Stimulated activated CD4-positive, alpha-beta T cell treated with anti-CD3 and anti-CD28 coated beads, TNF-alpha, amount 100 ng/mL, for 1 hour (primary cell): ENCODE measurements around the gene ELAVL3.
"Not testable (repeated sequence)": the region's sequence is repeated elsewhere in the genome, so short reads cannot be mapped to it uniquely, and the experiment has no call there.

Source experiments
- DNase-seq, 3 donors: peaks; one replicate each; pipeline ENCODE4 v3.0.0-alpha.2; 2020; ENCODE audit warnings: low read depth in 3 of 3, low spot score in 1 of 3

The ELAVL3 gene

DNA sequence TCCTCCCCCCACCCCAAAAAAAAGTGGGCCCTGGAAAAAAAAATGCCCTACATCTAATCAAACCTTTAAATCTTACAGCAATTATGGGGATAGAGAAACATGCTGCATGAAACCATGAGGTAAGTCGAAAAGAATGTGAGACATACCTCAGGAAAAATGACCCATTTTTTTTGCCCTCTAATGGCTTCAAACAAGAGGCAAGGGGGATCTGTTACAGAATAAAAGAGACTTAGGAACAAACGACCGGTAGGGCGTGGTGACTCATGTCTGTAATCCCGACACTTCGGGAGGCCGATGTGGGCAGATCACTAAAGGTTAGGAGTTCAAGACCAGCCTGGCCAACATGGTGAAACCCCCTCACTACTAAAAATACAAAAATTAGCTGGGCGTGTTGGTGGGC lies 70.2 kb downstream of the ELAVL3 start:
- no peak for DNase-seq

DNA sequence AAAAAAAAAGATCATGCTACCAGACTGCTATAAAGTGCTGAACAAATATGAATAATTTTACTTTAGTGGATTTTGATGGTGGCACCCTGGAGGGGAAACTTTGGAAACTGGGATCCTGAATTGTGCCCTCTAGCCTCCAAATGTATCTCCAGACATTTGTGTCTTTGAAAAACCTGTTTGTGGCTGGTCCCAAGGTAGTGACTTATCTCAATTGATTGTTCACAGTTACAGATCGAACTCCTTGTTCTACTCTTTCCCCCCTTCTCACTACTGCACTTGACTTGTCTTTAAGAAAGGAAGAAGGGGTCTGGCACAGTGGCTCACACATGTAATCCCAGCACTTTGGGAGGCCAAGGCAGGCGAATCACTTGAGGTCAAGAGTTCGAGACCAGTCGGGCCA lies 72.3 kb downstream of the ELAVL3 start:
- no peak for DNase-seq

DNA sequence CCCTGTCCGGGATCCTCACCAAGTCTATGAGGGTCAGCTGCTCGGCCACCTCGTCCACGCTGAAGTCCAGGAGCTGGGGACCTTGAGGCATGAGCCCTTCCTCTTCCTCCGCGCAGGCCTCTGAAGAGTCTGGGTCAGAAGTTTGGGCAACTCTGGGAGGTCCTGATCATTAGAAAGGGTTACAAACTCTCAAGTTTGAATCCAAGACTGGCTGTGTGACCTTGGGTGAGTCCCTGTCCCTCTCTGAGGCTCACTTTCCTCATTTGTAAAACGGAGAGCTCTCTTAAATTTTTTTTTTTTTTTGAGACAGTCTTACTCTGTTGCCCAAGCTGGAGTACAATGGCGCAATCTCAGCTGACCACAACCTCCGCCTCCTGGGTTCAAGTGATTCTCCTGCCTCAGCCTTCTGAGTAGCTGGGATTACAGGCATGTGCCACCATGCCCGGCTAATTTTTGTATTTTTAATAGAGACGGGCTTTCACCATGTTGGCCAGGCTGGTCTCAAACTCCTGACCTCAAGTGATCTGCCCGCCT lies 74.1 kb downstream of the ELAVL3 start:
- DNase-seq, result not testable (repeated sequence)

DNA sequence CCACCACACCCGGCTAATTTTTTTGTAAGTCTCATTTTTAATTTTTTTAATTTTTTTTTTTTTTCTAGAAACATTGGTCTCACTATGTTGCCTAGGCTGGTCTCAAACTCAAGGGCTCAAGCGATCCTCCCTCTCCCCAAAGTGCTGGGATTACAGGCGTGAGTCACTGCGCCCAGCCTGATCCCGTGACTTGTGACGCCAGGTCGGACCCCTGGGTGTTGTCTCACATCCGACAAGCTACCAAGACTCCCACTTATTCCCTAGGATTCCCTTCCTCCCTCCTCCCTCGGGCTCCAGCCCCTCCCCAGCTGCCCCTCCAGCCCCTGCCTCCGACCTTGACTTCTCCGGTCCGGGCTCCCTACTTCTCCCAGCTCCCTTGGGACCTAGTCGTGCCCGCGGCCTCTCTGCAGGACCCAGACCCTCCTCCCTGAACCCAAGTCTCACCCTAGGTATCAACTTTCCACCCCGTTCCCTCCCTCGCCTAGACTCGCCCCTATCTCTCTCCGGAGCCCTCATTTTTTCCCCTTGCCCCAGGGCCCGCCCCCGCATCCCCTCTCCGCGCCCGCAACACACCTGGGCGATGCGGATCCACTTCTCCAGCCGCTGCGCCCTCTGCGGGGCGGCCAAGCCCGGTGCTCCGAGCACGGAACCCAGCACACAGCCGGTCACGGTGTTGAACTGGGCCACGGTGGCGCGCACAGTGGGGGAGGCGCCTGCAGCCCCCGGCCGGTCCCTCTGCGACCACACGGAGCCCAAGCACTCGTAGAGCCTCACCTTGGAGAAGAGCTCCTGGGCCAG lies 74.8 kb downstream of the ELAVL3 start:
- DNase-seq, result no peak

DNA sequence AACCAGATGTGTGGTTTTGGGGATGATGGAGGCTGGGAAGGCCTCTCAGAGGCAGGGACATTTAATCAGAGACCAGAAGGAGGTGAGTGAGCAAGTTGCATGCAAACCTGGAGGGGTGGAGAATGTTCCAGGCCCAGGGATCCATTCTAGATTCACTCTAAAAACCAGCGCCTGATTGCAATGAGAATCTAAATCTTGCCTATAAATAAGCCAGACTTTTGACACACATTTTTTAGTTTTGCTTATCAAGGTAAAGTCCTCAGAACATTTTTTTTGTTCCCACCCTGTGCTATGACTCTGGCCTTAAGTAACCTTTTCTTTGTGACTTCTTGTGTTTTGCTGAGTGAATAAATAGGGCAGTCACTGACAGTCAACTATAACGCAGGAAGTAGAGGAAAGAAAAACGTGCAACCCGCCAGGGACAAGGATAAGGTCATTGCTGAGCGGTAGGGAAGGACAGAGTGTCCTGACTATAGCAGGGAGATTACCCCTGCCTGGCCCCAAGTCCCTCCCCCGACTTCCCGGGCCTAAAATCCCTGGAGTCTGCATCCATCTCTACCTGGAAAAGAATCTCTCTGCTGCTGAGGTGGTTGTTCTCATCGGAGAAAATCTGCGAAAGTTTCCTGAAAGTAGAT lies 76.1 kb downstream of the ELAVL3 start:
- DNase-seq, result no peak

DNA sequence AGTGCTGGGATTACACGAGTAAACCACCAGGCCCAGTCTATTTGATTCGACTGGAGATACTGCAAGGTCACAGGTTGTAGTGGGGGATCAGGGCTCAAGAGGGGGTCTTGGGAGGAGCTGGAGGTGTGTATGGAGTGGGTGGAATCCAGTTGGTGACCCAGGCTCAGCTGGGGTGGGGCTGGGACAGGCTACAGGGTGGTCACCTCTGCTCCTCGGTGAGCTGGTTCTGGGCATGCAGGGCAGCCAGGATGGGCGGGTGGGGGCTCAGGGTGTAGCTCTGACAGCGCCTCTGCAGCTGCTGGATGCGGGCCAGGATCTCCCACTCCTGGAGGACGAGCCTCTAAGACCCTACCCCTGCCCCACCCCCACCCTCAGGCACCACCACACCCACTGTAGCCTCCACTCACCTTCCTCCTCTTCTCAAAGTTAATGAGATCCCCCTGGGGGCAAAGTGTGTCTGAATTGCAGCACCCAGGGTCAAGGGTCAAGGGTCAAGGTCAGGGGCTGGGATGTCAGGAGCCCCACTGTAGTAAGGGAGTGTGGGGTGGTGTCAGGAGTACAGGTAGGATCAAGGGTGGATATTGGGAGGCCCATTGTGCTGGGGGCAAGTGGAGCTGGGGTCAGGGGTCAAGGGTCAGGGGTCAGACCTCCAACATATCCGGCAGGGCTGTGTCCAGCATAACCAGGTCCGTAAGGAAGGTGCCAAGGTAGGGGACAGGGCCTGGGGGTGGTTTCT lies 78.9 kb downstream of the ELAVL3 start:
- no peak for DNase-seq
